ENCODE results near the gene SENP6.
A peak's percentile ranks its signal among the peaks of the same experiment; 100 is the strongest.
"Not testable (repeated sequence)": the region's sequence is repeated elsewhere in the genome, so short reads cannot be mapped to it uniquely, and the experiment has no call there.

SENP6 gene

GRCh38 chr6:75604294-75604693 lies 2.6 kb downstream of the SENP6 start:
- DNase-seq (ENCODE audit: extremely low spot score, insufficient read length, low read depth) (no peak), FAIRE-seq (no peak)

DNA sequence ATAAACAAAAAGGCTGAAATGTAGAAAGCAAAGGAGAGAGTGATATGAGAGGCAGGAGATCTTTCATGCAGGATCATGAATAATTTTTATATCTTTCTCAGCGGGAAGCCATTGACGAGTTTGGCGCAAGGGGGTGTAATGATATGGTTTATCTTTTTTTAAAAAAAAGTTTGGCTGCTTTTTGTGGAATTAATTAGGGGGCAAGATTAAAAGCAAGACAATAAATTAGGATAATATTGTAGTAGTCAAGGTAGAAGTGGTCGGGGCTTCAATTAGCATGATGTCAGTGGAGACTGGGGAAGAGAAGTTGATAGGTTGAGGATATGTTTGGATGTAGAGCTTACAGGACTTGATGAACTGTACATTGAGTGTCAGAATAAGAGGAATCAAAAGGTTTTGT lies 4.0 kb downstream of the SENP6 start:
- DNase-seq (ENCODE audit: extremely low spot score, insufficient read length, low read depth) (no peak), FAIRE-seq (no peak)

GRCh38 chr6:75608304-75608703 lies 6.6 kb downstream of the SENP6 start:
- DNase-seq (ENCODE audit: extremely low spot score, insufficient read length, low read depth) (no peak), FAIRE-seq (no peak)

DNA sequence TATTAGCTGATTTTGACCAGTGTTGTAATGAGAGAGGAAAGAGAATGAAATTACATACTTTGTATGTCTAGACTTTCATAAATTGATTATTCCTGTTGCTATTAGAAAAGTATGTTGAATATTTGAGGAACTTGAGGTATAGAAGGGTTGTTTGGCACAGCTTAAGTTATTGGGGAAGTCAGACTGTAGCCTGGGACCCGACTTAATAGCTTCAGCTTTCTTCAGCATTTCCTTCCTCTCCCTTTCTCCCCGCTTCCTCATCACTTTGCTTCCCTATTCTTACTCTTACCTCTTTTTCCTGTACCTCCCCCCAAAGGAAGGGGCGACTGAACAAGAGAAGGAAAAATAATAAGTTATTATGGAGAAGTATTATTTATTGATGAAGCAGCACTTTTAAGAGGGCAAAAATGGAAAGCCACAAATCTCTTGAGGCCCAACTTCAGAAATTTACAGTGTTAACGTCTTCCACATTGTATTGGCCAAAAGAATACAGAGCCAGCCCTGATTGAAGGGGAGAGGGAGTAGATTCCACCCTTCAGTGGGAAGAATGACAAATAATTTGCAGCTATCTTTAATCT lies 7.4 kb downstream of the SENP6 start:
- FAIRE-seq: no peak
- DNase-seq (ENCODE audit: extremely low spot score, insufficient read length, low read depth): no peak

GRCh38 chr6:75609639-75610590 lies 8.2 kb downstream of the SENP6 start:
- DNase-seq (ENCODE audit: extremely low spot score, insufficient read length, low read depth): no peak
- no peak for FAIRE-seq

- no peak for DNase-seq (ENCODE audit: extremely low spot score, insufficient read length, low read depth)
- FAIRE-seq: no peak
Measured at GRCh38 chr6:75611011-75611701, 9.5 kb downstream of the SENP6 start.

DNA sequence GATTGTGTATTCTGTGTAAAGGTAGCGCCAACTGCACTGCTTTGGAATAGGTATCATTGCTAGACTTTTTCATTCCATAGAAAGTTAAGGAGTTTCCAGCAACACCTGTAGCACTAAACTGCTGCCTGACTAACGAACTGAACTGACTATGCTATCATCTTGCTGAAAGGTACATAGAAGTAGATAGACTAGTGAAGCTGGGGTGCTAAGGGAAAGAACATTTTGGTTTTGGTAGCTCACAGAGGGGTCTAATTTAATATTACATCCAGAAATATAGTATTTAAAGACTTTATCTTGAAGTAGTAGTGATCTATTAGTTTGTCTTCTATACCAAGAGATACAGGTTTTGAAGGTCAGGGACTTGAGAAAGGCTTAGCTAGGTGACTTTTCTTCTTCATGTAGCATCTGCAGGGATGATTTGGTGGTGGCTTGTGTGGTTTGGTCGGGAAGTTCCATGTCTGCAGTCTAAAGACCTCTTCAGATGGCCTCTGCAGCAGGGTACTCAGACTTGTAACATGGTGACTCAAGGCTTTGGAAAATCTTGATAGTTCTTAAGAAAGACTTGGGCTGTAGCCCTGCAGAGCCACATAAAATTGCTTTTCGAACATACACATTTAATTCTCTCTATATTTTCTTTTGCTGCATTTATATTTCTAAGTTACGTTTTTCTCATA lies 10.2 kb downstream of the SENP6 start:
- FAIRE-seq (peak; percentile 74), DNase-seq (ENCODE audit: extremely low spot score, insufficient read length, low read depth) (no peak)

GRCh38 chr6:75612434-75612833 lies 10.8 kb downstream of the SENP6 start:
- no peak for DNase-seq (ENCODE audit: extremely low spot score, insufficient read length, low read depth)
- FAIRE-seq: peak; percentile 47

DNA sequence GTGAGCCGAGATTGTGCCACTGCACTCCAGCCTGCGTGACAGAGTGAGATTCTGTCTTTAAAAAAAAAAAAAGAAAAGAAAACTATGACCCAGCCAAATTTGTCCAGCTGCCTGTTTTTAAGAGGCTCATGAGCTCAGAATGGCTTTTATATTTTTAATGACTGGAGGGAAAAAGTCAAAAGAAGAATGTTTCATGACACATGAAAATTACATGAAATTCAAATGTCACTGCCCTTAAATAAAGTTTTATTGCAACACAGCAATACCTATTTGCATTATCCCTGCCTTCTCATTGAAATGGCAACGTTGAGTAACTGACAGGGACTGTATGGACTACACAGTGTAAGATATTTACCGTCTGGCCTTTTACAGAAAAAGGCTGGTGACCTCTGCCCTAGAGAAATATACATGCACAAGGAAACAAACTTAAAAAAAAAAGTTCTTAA lies 11.4 kb downstream of the SENP6 start:
- peak; percentile 39 for FAIRE-seq

DNA sequence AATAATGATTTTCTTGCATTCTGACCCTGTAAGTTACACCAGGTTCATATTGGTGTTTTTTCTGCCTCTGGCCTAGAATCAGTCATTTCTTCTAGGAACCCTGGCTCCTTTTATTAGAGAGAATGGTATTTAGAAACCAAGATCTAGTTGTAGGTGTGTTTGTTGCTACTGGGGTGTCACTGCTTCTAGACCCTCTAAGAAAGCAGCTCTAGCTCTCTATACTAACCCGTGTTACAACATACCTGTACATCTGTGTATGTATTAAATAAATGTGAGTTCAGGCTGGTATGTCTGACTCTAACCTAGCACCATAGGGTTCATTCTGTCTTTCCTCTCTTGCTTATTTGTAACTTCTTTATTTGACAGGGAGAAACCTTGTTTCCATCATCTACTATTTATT lies 16.8 kb downstream of the SENP6 start:
- DNase-seq (ENCODE audit: extremely low spot score, insufficient read length, low read depth): no peak
- FAIRE-seq: no peak

More for the DNA sequence above, 11.4 kb downstream of the SENP6 start:
- DNase-seq (ENCODE audit: extremely low spot score, insufficient read length, low read depth): no peak

DNA sequence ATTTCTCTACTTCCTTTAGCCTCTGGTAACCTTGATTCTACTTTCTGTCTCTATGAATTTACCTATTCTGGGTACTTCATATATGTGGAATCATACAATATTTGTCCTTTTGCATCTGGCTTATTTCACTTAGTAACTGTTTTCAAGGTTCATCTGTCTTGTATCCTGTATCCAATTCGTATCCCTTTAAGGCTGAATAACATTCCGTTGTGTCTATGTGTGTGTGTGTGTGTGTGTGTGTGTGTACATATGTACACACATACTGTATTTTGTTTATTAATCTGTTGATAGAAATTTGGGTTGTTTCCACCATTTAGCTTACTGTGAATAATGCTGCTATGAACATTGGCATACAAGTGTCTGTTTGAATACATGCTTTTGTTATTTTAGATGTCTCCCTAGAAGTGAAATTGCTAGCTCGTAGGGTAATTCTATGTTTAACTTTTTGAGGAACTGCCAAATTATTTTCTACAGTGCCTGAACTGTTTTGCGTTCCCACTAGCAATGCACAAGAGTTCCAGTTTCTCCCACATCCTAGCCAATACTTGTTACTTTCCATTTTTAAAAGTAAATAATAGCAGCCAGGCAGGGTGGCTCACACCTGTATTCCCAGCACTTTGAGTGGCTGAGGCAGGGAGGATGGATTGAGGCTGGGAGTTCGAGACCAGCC lies 17.7 kb downstream of the SENP6 start:
- DNase-seq (ENCODE audit: extremely low spot score, insufficient read length, low read depth): no peak
- FAIRE-seq: peak; percentile 33

DNA sequence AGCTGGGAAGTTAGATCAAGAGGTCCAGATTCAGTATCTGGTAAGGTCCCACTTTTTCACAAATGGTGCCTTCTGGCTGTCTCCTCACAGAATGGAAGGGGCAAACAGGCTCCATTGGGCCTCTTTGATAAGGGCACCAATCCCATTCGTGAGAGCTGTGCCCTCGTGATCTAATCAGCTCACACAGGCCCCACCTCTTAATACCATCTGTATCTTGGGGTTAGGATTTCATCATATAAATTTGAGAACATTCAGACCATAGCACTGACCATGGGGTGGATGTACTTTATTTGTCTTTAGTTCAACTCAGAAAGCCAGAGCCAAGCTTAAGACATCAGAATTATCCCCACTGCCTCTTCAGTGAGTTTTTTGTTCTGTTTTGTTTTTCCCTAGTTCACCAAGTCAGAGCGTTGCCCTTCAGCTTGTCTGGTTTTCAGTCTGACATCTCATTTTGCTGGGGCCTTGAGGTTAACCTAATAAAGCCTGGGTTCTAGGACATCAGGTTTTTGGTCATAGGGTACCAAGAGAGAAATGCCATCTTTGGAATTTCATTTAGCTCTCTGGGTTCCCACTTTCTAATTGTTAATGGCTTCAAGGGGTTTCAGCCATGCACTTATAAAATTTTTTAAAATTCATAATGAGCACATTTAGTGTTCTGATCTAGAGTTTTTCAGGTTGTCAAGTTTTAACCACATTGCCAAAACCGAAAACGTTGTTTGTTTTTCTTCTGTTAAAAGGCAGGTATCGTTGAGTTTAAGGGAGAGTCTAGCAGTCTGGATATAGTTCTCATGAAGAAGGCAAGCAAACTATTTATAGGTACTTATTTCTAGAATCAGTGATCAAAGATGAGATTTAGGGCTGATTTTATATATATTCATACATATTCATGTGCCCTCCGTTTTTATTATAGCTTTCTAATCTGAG lies 19.0 kb downstream of the SENP6 start:
- no peak for DNase-seq (ENCODE audit: extremely low spot score, insufficient read length, low read depth)
- peak; percentile 41 for FAIRE-seq

DNA sequence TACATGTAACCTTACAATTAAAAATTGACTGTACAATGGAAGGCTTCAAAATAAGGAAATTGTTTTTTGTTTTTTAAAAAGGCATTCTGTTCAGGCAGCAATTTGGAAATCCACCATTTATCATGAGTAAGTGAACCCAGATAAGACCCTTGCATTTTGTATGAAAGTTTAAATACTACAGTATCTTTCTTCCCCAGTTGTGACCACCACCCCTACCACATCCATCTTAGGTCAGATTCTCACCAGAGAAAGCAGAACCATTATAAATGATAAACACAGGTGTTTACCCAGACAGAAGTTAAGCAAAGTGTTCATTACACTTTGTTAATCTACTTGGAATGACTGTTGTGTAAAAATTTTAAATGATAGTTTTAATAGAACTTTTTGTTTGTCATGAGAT lies 20.2 kb downstream of the SENP6 start:
- FAIRE-seq: no peak
- DNase-seq (ENCODE audit: extremely low spot score, insufficient read length, low read depth): no peak

GRCh38 chr6:75623491-75623890 lies 21.8 kb downstream of the SENP6 start:
- no peak for FAIRE-seq
- no peak for DNase-seq (ENCODE audit: extremely low spot score, insufficient read length, low read depth)

DNA sequence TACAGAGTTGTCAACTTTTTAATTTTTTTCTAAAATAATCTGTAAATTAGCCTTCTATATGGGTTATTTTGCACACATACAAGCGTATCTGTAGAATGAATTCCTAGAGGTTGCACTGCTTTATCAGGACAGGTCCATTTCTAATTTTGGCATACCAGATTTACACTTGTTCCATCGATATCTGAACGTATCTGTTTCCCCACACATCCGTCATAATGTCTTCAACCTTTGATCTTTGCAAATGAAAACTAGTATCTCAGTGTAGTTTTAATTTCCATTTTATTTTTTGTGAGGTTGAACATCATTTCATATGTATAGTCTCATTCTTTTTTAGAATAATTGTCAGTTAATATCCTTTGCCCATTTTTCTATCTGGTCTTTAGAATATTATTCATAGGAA lies 22.7 kb downstream of the SENP6 start:
- DNase-seq (ENCODE audit: extremely low spot score, insufficient read length, low read depth) (no peak), FAIRE-seq (no peak)

DNA sequence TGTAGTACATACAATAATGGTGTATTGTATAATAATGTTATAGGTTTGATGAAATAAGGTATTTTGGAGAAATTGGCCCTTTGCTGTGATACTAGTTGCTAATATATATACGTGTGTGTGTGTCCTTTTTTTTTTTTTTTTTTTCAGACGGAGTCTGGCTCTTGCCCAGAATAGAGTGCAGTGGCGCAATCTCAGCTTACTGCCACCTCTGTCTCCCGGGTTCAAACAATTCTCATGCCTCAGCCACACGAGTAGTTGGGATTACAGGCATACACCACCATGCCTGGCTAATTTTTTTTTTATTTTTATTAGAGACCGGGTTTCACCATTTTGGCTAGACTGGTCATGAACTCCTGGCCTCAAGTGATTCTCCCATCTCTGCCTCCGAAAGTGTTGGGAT lies 23.3 kb downstream of the SENP6 start:
- FAIRE-seq: no peak
- DNase-seq (ENCODE audit: extremely low spot score, insufficient read length, low read depth): no peak

DNA sequence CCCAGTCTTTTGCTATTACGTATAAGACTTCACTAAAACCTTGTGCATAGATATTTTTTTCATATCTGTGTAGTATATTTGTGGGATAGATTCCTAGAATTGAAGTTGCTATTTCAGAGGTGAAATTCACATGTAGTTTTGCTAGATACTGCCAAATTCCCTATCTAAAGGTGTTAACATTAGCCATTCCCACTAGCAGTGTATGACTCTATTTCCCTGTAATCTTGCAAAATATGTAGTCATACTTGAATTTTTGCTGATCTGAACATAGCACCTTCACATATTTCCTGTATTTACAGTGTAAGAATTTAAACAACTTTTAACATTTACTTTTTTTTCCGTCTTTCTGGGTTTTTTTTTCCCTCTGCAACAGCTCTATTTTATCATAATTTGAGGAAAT lies 24.9 kb downstream of the SENP6 start:
- no peak for DNase-seq (ENCODE audit: extremely low spot score, insufficient read length, low read depth)

DNA sequence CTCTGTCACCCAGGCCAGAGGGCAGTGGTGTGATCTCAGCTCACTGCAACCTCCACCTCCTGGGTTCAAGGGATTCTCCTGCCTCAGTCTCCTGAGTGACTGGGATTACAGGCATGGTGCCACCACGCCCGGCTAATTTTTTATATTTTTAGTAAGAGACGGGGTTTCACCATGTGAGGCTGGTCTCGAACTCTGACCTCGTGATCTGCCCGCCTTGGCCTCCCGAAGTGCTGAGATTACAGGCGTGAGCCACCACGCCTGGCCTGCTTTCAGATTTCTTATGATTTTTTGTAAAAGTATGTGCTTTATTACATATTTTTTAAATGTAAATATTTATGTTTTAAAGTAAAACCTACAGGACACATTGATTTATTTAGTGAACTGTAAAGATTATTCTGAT lies 26.0 kb downstream of the SENP6 start:
- not testable (repeated sequence) for FAIRE-seq; DNase-seq (ENCODE audit: extremely low spot score, insufficient read length, low read depth)

More for the DNA sequence above, 24.9 kb downstream of the SENP6 start:
- no peak for FAIRE-seq
